ENCODE results near the gene FAT1.

DNA sequence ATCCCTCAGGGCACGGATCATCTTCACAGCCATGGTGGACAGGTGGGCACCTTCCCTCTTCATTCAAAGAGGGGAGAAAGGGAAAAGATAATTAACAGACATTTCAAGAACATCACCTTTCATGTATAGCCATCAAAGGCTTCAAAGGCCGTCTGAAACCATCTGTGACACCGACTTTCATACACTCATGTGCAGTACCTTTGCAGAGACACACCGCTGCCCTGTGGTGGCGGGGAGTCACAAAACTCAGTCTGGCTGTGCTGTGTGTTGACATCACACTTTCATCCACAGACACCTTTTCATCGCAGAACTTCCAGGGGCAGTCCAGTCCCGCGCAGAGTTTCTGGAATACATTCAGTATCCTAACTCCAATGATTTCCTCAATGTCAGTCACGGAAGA lies 120.7 kb downstream of the FAT1 start:
- TF ChIP-seq POLR2A (conservative IDR thresholded peaks at IDR 0.05) (no peak), CTCF (IDR thresholded peaks at IDR 0.05 in 2 of 3, conservative IDR thresholded peaks at IDR 0.05 in 1 of 3; ENCODE audit: insufficient read depth in 2 of 3, low read depth in 1 of 3, low read length in 3 of 3) (no peak), MED1 (CRISPR knock-in tag; IDR thresholded peaks at IDR 0.05; ENCODE audit: borderline replicate concordance) (no peak), CEBPB (tag; IDR thresholded peaks at IDR 0.05) (no peak), ATF7 (IDR thresholded peaks at IDR 0.05) (no peak), ETV1 (tag; conservative IDR thresholded peaks at IDR 0.05; ENCODE audit: low read depth) (no peak), ZNF146 (CRISPR knock-in tag; IDR thresholded peaks at IDR 0.05; ENCODE audit: unreplicated experiment) (no peak)
- TF ChIP-seq, protein P1, sequence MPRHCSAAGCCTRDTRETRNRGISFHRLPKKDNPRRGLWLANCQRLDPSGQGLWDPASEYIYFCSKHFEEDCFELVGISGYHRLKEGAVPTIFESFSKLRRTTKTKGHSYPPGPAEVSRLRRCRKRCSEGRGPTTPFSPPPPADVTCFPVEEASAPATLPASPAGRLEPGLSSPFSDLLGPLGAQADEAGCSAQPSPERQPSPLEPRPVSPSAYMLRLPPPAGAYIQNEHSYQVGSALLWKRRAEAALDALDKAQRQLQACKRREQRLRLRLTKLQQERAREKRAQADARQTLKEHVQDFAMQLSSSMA (CRISPR knock-in tag; IDR thresholded peaks at IDR 0.05): no peak
- TF ChIP-seq, protein P2, sequence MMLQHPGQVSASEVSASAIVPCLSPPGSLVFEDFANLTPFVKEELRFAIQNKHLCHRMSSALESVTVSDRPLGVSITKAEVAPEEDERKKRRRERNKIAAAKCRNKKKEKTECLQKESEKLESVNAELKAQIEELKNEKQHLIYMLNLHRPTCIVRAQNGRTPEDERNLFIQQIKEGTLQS (IDR thresholded peaks at IDR 0.05): no peak
- TF ChIP-seq, protein P2 (CRISPR knock-in tag; conservative IDR thresholded peaks at IDR 0.05): no peak
- TF ChIP-seq, protein P3, sequence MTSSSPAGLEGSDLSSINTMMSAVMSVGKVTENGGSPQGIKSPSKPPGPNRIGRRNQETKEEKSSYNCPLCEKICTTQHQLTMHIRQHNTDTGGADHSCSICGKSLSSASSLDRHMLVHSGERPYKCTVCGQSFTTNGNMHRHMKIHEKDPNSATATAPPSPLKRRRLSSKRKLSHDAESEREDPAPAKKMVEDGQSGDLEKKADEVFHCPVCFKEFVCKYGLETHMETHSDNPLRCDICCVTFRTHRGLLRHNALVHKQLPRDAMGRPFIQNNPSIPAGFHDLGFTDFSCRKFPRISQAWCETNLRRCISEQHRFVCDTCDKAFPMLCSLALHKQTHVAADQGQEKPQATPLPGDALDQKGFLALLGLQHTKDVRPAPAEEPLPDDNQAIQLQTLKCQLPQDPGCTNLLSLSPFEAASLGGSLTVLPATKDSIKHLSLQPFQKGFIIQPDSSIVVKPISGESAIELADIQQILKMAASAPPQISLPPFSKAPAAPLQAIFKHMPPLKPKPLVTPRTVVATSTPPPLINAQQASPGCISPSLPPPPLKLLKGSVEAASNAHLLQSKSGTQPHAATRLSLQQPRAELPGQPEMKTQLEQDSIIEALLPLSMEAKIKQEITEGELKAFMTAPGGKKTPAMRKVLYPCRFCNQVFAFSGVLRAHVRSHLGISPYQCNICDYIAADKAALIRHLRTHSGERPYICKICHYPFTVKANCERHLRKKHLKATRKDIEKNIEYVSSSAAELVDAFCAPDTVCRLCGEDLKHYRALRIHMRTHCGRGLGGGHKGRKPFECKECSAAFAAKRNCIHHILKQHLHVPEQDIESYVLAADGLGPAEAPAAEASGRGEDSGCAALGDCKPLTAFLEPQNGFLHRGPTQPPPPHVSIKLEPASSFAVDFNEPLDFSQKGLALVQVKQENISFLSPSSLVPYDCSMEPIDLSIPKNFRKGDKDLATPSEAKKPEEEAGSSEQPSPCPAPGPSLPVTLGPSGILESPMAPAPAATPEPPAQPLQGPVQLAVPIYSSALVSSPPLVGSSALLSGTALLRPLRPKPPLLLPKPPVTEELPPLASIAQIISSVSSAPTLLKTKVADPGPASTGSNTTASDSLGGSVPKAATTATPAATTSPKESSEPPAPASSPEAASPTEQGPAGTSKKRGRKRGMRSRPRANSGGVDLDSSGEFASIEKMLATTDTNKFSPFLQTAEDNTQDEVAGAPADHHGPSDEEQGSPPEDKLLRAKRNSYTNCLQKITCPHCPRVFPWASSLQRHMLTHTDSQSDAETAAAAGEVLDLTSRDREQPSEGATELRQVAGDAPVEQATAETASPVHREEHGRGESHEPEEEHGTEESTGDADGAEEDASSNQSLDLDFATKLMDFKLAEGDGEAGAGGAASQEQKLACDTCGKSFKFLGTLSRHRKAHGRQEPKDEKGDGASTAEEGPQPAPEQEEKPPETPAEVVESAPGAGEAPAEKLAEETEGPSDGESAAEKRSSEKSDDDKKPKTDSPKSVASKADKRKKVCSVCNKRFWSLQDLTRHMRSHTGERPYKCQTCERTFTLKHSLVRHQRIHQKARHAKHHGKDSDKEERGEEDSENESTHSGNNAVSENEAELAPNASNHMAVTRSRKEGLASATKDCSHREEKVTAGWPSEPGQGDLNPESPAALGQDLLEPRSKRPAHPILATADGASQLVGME (CRISPR knock-in tag; IDR thresholded peaks at IDR 0.05): no peak
